ENCODE results near the gene OTOG.

Gene OTOG

GRCh38 chr11:17658211-17658610 is 111.2 kb downstream of the OTOG start:
- intact Hi-C loops (cut with micrococcal nuclease) = no loop called here
- no peaks in the 10 kb centered on the region for H3K4me1 Mint-ChIP-seq (ENCODE audit: low read depth)
- no peak overlapping the region for H3K27ac Mint-ChIP-seq
- peaks cover 14% of the 10 kb centered on the region for H3K9me3 Mint-ChIP-seq
- H3K27me3 Mint-ChIP-seq = peaks cover 9% of the 10 kb centered on the region
- H3K4me3 Mint-ChIP-seq = no peak overlapping the region
- no peaks in the 10 kb centered on the region for H3K36me3 Mint-ChIP-seq (ENCODE audit: low read depth)

GRCh38 chr11:17668166-17668565 is 121.1 kb downstream of the OTOG start:
- Mint-ChIP-seq H3K27me3 (no peaks in the 10 kb centered on the region), H3K9me3 (no peaks in the 10 kb centered on the region), H3K4me3 (no peak overlapping the region), H3K4me1 (ENCODE audit: low read depth) (no peaks in the 10 kb centered on the region), H3K36me3 (ENCODE audit: low read depth) (no peaks in the 10 kb centered on the region), H3K27ac (no peak overlapping the region)
- intact Hi-C loops (cut with micrococcal nuclease) = no loop called here

GRCh38 chr11:17672469-17672868 is 125.4 kb downstream of the OTOG start:
- Mint-ChIP-seq H3K27me3 (peaks cover 1% of the 10 kb centered on the region), H3K27ac (no peak overlapping the region), H3K4me1 (ENCODE audit: low read depth) (no peaks in the 10 kb centered on the region), H3K4me3 (no peak overlapping the region), H3K9me3 (peaks cover 17% of the 10 kb centered on the region), H3K36me3 (ENCODE audit: low read depth) (no peaks in the 10 kb centered on the region)
- intact Hi-C loops (cut with micrococcal nuclease) = no loop called here

GRCh38 chr11:17673951-17674350 is 126.9 kb downstream of the OTOG start:
- H3K27me3 Mint-ChIP-seq = peaks cover 2% of the 10 kb centered on the region
- intact Hi-C loops (cut with micrococcal nuclease) = no loop called here
- no peaks in the 10 kb centered on the region for H3K36me3 Mint-ChIP-seq (ENCODE audit: low read depth)
- no peak overlapping the region for H3K4me3 Mint-ChIP-seq
- no peak overlapping the region for H3K27ac Mint-ChIP-seq
- peaks cover 17% of the 10 kb centered on the region for H3K9me3 Mint-ChIP-seq
- H3K4me1 Mint-ChIP-seq (ENCODE audit: low read depth) = no peaks in the 10 kb centered on the region

GRCh38 chr11:17682848-17683247 is 135.8 kb downstream of the OTOG start:
- peaks cover 13% of the 10 kb centered on the region for H3K27me3 Mint-ChIP-seq
- H3K9me3 Mint-ChIP-seq = no peaks in the 10 kb centered on the region
- no peak overlapping the region for H3K4me3 Mint-ChIP-seq
- intact Hi-C loops (cut with micrococcal nuclease) = no loop called here
- no peak overlapping the region for H3K27ac Mint-ChIP-seq
- H3K4me1 Mint-ChIP-seq (ENCODE audit: low read depth) = no peaks in the 10 kb centered on the region
- no peaks in the 10 kb centered on the region for H3K36me3 Mint-ChIP-seq (ENCODE audit: low read depth)

- Mint-ChIP-seq H3K36me3 (ENCODE audit: low read depth) (no peaks in the 10 kb centered on the region), H3K9me3 (no peaks in the 10 kb centered on the region), H3K27ac (no peak overlapping the region), H3K27me3 (peaks cover 13% of the 10 kb centered on the region), H3K4me3 (no peak overlapping the region), H3K4me1 (ENCODE audit: low read depth) (no peaks in the 10 kb centered on the region)
- intact Hi-C loops (cut with micrococcal nuclease) = no loop called here
These were observed 136.5 kb downstream of the OTOG start for GRCh38 chr11:17683377-17684161.

- Mint-ChIP-seq H3K4me3 (no peak overlapping the region), H3K27me3 (peaks cover 11% of the 10 kb centered on the region), H3K4me1 (ENCODE audit: low read depth) (no peaks in the 10 kb centered on the region), H3K36me3 (ENCODE audit: low read depth) (no peaks in the 10 kb centered on the region), H3K27ac (no peak overlapping the region), H3K9me3 (no peaks in the 10 kb centered on the region)
- intact Hi-C loops (cut with micrococcal nuclease) = no loop called here
These were observed 137.5 kb downstream of the OTOG start for GRCh38 chr11:17684550-17684949.

GRCh38 chr11:17686231-17686980 is 139.3 kb downstream of the OTOG start:
- Mint-ChIP-seq H3K27me3 (peaks cover 7% of the 10 kb centered on the region), H3K4me3 (no peak overlapping the region), H3K9me3 (no peaks in the 10 kb centered on the region), H3K36me3 (ENCODE audit: low read depth) (no peaks in the 10 kb centered on the region), H3K27ac (no peak overlapping the region), H3K4me1 (ENCODE audit: low read depth) (no peaks in the 10 kb centered on the region)
- intact Hi-C loops (cut with micrococcal nuclease) = no loop called here

GRCh38 chr11:17687946-17688670 is 141.0 kb downstream of the OTOG start:
- H3K36me3 Mint-ChIP-seq (ENCODE audit: low read depth) = no peaks in the 10 kb centered on the region
- H3K27ac Mint-ChIP-seq = no peak overlapping the region
- intact Hi-C loops (cut with micrococcal nuclease) = no loop called here
- no peaks in the 10 kb centered on the region for H3K4me1 Mint-ChIP-seq (ENCODE audit: low read depth)
- H3K27me3 Mint-ChIP-seq = peaks cover 14% of the 10 kb centered on the region
- H3K9me3 Mint-ChIP-seq = no peaks in the 10 kb centered on the region
- no peak overlapping the region for H3K4me3 Mint-ChIP-seq

- H3K27ac Mint-ChIP-seq = no peak overlapping the region
- H3K27me3 Mint-ChIP-seq = peaks cover 38% of the 10 kb centered on the region
- H3K4me1 Mint-ChIP-seq (ENCODE audit: low read depth) = no peaks in the 10 kb centered on the region
- no peaks in the 10 kb centered on the region for H3K9me3 Mint-ChIP-seq
- intact Hi-C loops (cut with micrococcal nuclease) = no loop called here
- no peak overlapping the region for H3K4me3 Mint-ChIP-seq
- H3K36me3 Mint-ChIP-seq (ENCODE audit: low read depth) = no peaks in the 10 kb centered on the region
These were observed 144.5 kb downstream of the OTOG start for GRCh38 chr11:17691550-17691949.

- peaks cover 42% of the 10 kb centered on the region for H3K27me3 Mint-ChIP-seq
- no peak overlapping the region for H3K27ac Mint-ChIP-seq
- intact Hi-C loops (cut with micrococcal nuclease) = no loop called here
- no peaks in the 10 kb centered on the region for H3K9me3 Mint-ChIP-seq
- no peak overlapping the region for H3K4me3 Mint-ChIP-seq
- no peaks in the 10 kb centered on the region for H3K4me1 Mint-ChIP-seq (ENCODE audit: low read depth)
- H3K36me3 Mint-ChIP-seq (ENCODE audit: low read depth) = no peaks in the 10 kb centered on the region
These were observed 144.9 kb downstream of the OTOG start for GRCh38 chr11:17691976-17692375.

- intact Hi-C loops (cut with micrococcal nuclease) = no loop called here
- no peaks in the 10 kb centered on the region for H3K4me1 Mint-ChIP-seq (ENCODE audit: low read depth)
These were observed 145.9 kb downstream of the OTOG start for GRCh38 chr11:17692931-17693330.

GRCh38 chr11:17693531-17693930 is 146.5 kb downstream of the OTOG start:
- H3K4me3 Mint-ChIP-seq = no peak overlapping the region
- peaks cover 50% of the 10 kb centered on the region for H3K27me3 Mint-ChIP-seq
- H3K9me3 Mint-ChIP-seq = no peaks in the 10 kb centered on the region
- H3K27ac Mint-ChIP-seq = no peak overlapping the region
- H3K4me1 Mint-ChIP-seq (ENCODE audit: low read depth) = no peaks in the 10 kb centered on the region
- intact Hi-C loops (cut with micrococcal nuclease) = no loop called here
- no peaks in the 10 kb centered on the region for H3K36me3 Mint-ChIP-seq (ENCODE audit: low read depth)

More at GRCh38 chr11:17692931-17693330, 145.9 kb downstream of the OTOG start:
- Mint-ChIP-seq H3K27me3 (peaks cover 50% of the 10 kb centered on the region), H3K27ac (no peak overlapping the region), H3K4me3 (no peak overlapping the region), H3K9me3 (no peaks in the 10 kb centered on the region), H3K36me3 (ENCODE audit: low read depth) (no peaks in the 10 kb centered on the region)

- Mint-ChIP-seq H3K4me3 (no peak overlapping the region), H3K27ac (no peak overlapping the region)
These were observed 147.5 kb downstream of the OTOG start for GRCh38 chr11:17694494-17695110.

More at GRCh38 chr11:17694494-17695110, 147.5 kb downstream of the OTOG start:
- H3K4me1 Mint-ChIP-seq (ENCODE audit: low read depth) = no peaks in the 10 kb centered on the region
- no peaks in the 10 kb centered on the region for H3K9me3 Mint-ChIP-seq
- peaks cover 50% of the 10 kb centered on the region for H3K27me3 Mint-ChIP-seq
- no peaks in the 10 kb centered on the region for H3K36me3 Mint-ChIP-seq (ENCODE audit: low read depth)
- intact Hi-C loops (cut with micrococcal nuclease) = no loop called here
